H1 (cell line): ENCODE results near the gene FGF14. TPM values are rescaled to one million over a fixed set of nuclear protein-coding genes. Genes with fewer than 3 reads are reported as not detected.

Experiments
- CTCF ChIA-PET: fragments of 300-600 bp; sonication (Branson Sonifier 250); formaldehyde crosslinking; loops from one replicate; lab custom pipeline; 2021; ENCODE audit not compliant: partially characterized antibody; lab: Charles Lee
- POLR2A ChIA-PET: fragments of 300-600 bp; sonication (Branson Sonifier 250); formaldehyde crosslinking; loops from one replicate; lab custom pipeline; 2021; ENCODE audit warnings: inconsistent platforms; ENCODE audit not compliant: partially characterized antibody; lab: Charles Lee
- DNase-seq, 2 experiments: peaks; one replicate each; pipeline versions ENCODE4 v3.0.0 to v3.0.0-alpha.2; 2010 to 2022; ENCODE audit warnings: low spot score in 2 of 2, low read depth in 1 of 2, mixed read lengths in 1 of 2
- FAIRE-seq: peaks from 2 replicates; lab custom pipeline; 2011; peaks lifted over from hg19 to GRCh38; lab: Jason Lieb, UNC
- H2AFZ ChIP-seq: 2 replicates; pipeline ENCODE4 v1.8.1; 2012; ENCODE audit warnings: low read length, inconsistent platforms
- H2AK5ac ChIP-seq: 2 replicates; pipeline ENCODE4 v1.6.1; 2013; ENCODE audit warnings: low read depth, low read length
- H2BK120ac ChIP-seq: replicated peaks from 2 replicates; pipeline ENCODE3; 2013; ENCODE audit warnings: low read depth, low read length, inconsistent platforms
- H2BK12ac ChIP-seq: 2 replicates; pipeline ENCODE4 v1.6.1; 2013; ENCODE audit warnings: low read depth, low read length
- H2BK15ac ChIP-seq: 2 replicates; pipeline ENCODE4 v1.6.1; 2013; ENCODE audit warnings: low read length
- H2BK20ac ChIP-seq: 2 replicates; pipeline ENCODE4 v1.6.1; 2013; ENCODE audit warnings: low read length
- H2BK5ac ChIP-seq: 2 replicates; pipeline ENCODE4 v1.6.1; 2013; ENCODE audit warnings: low read depth, low read length
- H3K14ac ChIP-seq: 2 replicates; pipeline ENCODE4 v1.6.1; 2013; ENCODE audit warnings: inconsistent platforms; ENCODE audit not compliant: insufficient read length
- H3K18ac ChIP-seq: 2 replicates; pipeline ENCODE4 v1.6.1; 2013; ENCODE audit warnings: low read length; ENCODE audit errors: extremely low read depth
- H3K23ac ChIP-seq: 2 replicates; pipeline ENCODE4 v1.6.1; 2013; ENCODE audit warnings: inconsistent platforms; ENCODE audit not compliant: insufficient read length
- H3K23me2 ChIP-seq: 2 replicates; pipeline ENCODE4 v1.6.1; 2013; ENCODE audit warnings: low read depth, low read length
- H3K27ac ChIP-seq: 2 replicates; pipeline ENCODE4 v1.6.1; 2011; ENCODE audit warnings: low read depth, low read length, inconsistent platforms
- H3K27me3 ChIP-seq, 4 experiments: replicated peaks in 1 of 4; 1 replicate in 1 of 4; 2 replicates in 3 of 4; pipeline versions ENCODE4 v1.6.1 to v1.8.1; 2011 to 2013; ENCODE audit warnings: low read length in 3 of 4, mild to moderate bottlenecking in 3 of 4, inconsistent platforms in 2 of 4, mixed read lengths in 2 of 4, moderate library complexity in 1 of 4; ENCODE audit not compliant: control insufficient read depth in 3 of 4, insufficient read depth in 3 of 4; ENCODE audit errors: extremely low read depth in 1 of 4
- H3K36me3 ChIP-seq, 4 experiments: 2 replicates each; pipeline versions ENCODE4 v1.6.1 to v1.8.1; 2011 to 2013; ENCODE audit warnings: mild to moderate bottlenecking in 4 of 4, low read length in 3 of 4, moderate library complexity in 2 of 4, control low read depth in 1 of 4, inconsistent platforms in 1 of 4; ENCODE audit not compliant: insufficient read depth in 4 of 4, control insufficient read depth in 2 of 4
- H3K4ac ChIP-seq: replicated peaks from 2 replicates; pipeline ENCODE3; 2013; ENCODE audit warnings: low read length, low read depth, mixed read lengths, inconsistent platforms; ENCODE audit not compliant: insufficient read length
- H3K4me1 ChIP-seq, 4 experiments: replicated peaks in 1 of 4; 1 replicate in 1 of 4; 2 replicates in 3 of 4; pipeline versions ENCODE4 v1.6.1 to v1.8.1; 2011 to 2013; ENCODE audit warnings: low read length in 3 of 4, inconsistent platforms in 2 of 4, mixed read lengths in 1 of 4; ENCODE audit not compliant: insufficient read depth in 4 of 4, control insufficient read depth in 3 of 4
- H3K4me2 ChIP-seq, 2 experiments: 2 replicates each; pipeline versions ENCODE4 v1.6.1 to v1.8.1; 2011 to 2013; ENCODE audit warnings: low read depth in 2 of 2, low read length in 2 of 2, control low read depth in 1 of 2, inconsistent platforms in 1 of 2, mild to moderate bottlenecking in 1 of 2; ENCODE audit not compliant: insufficient read depth in 1 of 2
- H3K4me3 ChIP-seq, 4 experiments: fragments of 200-600, 300-600 bp in 1 of 4; sonication (generic), shearing (Covaris generic), sonication (Bioruptor Twin) in 1 of 4; 2 replicates each; pipeline versions ENCODE4 v1.5.1 to v1.8.1; 2011 to 2016; ENCODE audit warnings: low read length in 4 of 4, low read depth in 3 of 4, control low read depth in 2 of 4, inconsistent platforms in 2 of 4, mild to moderate bottlenecking in 2 of 4, mixed read lengths in 1 of 4, moderate library complexity in 1 of 4; ENCODE audit not compliant: insufficient read depth in 2 of 4; ENCODE audit errors: extremely low read depth in 1 of 4
- H3K56ac ChIP-seq: replicated peaks from 2 replicates; pipeline ENCODE3; 2013; ENCODE audit warnings: low read depth, mild to moderate bottlenecking, mixed read lengths, low read length, inconsistent platforms; ENCODE audit not compliant: insufficient read length
- H3K79me1 ChIP-seq: 2 replicates; pipeline ENCODE4 v1.6.1; 2013; ENCODE audit warnings: low read depth, low read length, control low read depth
- H3K79me2 ChIP-seq, 2 experiments: 2 replicates each; pipeline versions ENCODE4 v1.6.1 to v1.8.1; 2012 to 2013; ENCODE audit warnings: low read length in 2 of 2, mild to moderate bottlenecking in 2 of 2, inconsistent platforms in 1 of 2; ENCODE audit not compliant: insufficient read depth in 2 of 2, control insufficient read depth in 1 of 2
- H3K9ac ChIP-seq, 4 experiments: replicated peaks in 1 of 4; 1 replicate in 1 of 4; 2 replicates in 3 of 4; pipeline versions ENCODE4 v1.6.1 to v1.8.1; 2011 to 2013; ENCODE audit warnings: low read depth in 3 of 4, low read length in 3 of 4, control low read depth in 2 of 4, mild to moderate bottlenecking in 2 of 4, moderate library complexity in 2 of 4, inconsistent platforms in 1 of 4; ENCODE audit errors: extremely low read depth in 1 of 4
- H3K9me3 ChIP-seq, 2 experiments: 2 replicates each; pipeline versions ENCODE4 v1.6.1 to v1.8.1; 2012 to 2013; ENCODE audit warnings: mild to moderate bottlenecking in 2 of 2, moderate library complexity in 2 of 2, control low read depth in 1 of 2, inconsistent platforms in 1 of 2, low read depth in 1 of 2, low read length in 1 of 2, mixed read lengths in 1 of 2; ENCODE audit not compliant: insufficient read depth in 2 of 2
- H4K20me1 ChIP-seq, 2 experiments: replicated peaks in 1 of 2; 2 replicates each; pipeline versions ENCODE3 to v1.8.1; 2011 to 2013; ENCODE audit warnings: inconsistent platforms in 2 of 2, low read length in 2 of 2, mild to moderate bottlenecking in 1 of 2; ENCODE audit not compliant: insufficient read depth in 2 of 2, control insufficient read depth in 1 of 2
- H4K5ac ChIP-seq: 2 replicates; pipeline ENCODE4 v1.6.1; 2013; ENCODE audit warnings: low read length, low read depth, mixed read lengths, inconsistent platforms; ENCODE audit not compliant: insufficient read length
- H4K8ac ChIP-seq: 2 replicates; pipeline ENCODE4 v1.8.0; 2013; ENCODE audit warnings: mild to moderate bottlenecking, moderate library complexity, low read length, inconsistent platforms; ENCODE audit not compliant: insufficient read depth; ENCODE audit errors: extremely low read depth
- H4K91ac ChIP-seq: replicated peaks from 2 replicates; pipeline ENCODE3; 2013; ENCODE audit warnings: low read length, mixed read lengths, inconsistent platforms; ENCODE audit not compliant: insufficient read length
- CBX8 ChIP-seq: fragments of 300-800, 300-1000 bp; sonication (generic); IDR thresholded peaks from 2 replicates; pipeline ENCODE4 v1.7.1; 2016; ENCODE audit warnings: low read depth, low read length, borderline replicate concordance
- RBBP5 ChIP-seq: IDR thresholded peaks from 2 replicates; pipeline ENCODE4 v1.7.1; 2012; ENCODE audit warnings: low read depth, mild to moderate bottlenecking, inconsistent platforms, low read length, moderate library complexity, borderline replicate concordance
- WGBS, 2 experiments: shearing (Covaris generic) in 1 of 2; methylation state at CpG; one replicate each; pipeline versions ENCODE4 v1.1.6 to v1.1.7; 2013 to 2015; ENCODE audit warnings: low lambda C conversion rate in 2 of 2, mixed read lengths in 2 of 2, inconsistent platforms in 1 of 2, low coverage in 1 of 2, missing lambda C conversion rate in 1 of 2; ENCODE audit not compliant: insufficient replicate concordance in 2 of 2, insufficient coverage in 1 of 2, insufficient read length in 1 of 2; ENCODE audit errors: extremely low coverage in 1 of 2, missing lambda C conversion rate in 1 of 2; 5-methylcytosine and 5-hydroxymethylcytosine counted together
- polyA plus RNA-seq, 7 experiments: library from polyadenylated mRNA; depleted of rRNA in 3 of 7; stranded (reverse) in 5 of 7; unstranded in 2 of 7; fragments of >200 nt in 5 of 7; fragments of 200-250 nt in 2 of 7; gene quantifications; 1 replicate in 5 of 7; 2 replicates in 1 of 7; 4 replicates in 1 of 7; pipeline versions ENCODE4 v1.2.1 to v1.2.3, GENCODE V29; 2011 to 2013; ENCODE audit warnings: missing spikeins in 2 of 7, mixed read lengths in 2 of 7
- total RNA-seq: library from RNA; stranded (reverse); fragmentation: NEBNext Ultra II Directional; extraction: Animal tissue kit (Norgen Biotek cat#: 25700); gene quantifications from 2 replicates; pipeline ENCODE4 v1.2.1, GENCODE V29; 2021

The FGF14 gene
- total and polyA plus RNA-seq, 2 of the 8 experiments (the other 6 are each of a cell fraction or from before 2014, with no cell fraction given): 0.05 to 0.58 TPM

GRCh38 chr13:102361113-102361512 is 40.7 kb downstream of the FGF14 start:
- Histone ChIP-seq H3K9me3 (no peaks in the 10 kb centered on the region), H3K36me3 (no peaks in the 10 kb centered on the region), H3K23ac (no peak overlapping the region), H3K9ac (no peak overlapping the region), H4K8ac (no peak overlapping the region), H3K14ac (no peak overlapping the region), H3K27me3 (no peaks in the 10 kb centered on the region), H2BK5ac (no peak overlapping the region), H4K91ac (no peak overlapping the region), H2AK5ac (no peak overlapping the region), H3K27ac (no peak overlapping the region), H2AFZ (no peak overlapping the region), H3K4me3 (no peak overlapping the region), H3K23me2 (no peaks in the 10 kb centered on the region), H2BK120ac (no peak overlapping the region), H3K79me2 (no peaks in the 10 kb centered on the region), H3K18ac (no peak overlapping the region), H4K5ac (no peak overlapping the region), H2BK12ac (no peak overlapping the region), H4K20me1 (no peaks in the 10 kb centered on the region), H3K4ac (no peak overlapping the region), H3K4me2 (no peak overlapping the region), H3K56ac (no peak overlapping the region), H2BK20ac (no peak overlapping the region), H3K79me1 (no peaks in the 10 kb centered on the region), H3K4me1 (no peaks in the 10 kb centered on the region), H2BK15ac (no peak overlapping the region)
- ChIA-PET POLR2A (no interaction called here), CTCF (no interaction called here)
- FAIRE-seq (no peak), DNase-seq (no peak)
- TF ChIP-seq CBX8 (no peak), RBBP5 (no peak)
- 95% methylated on average over 2 of the region's 2 CpGs; no CpG with 5 or more reads in 1 of the 2 experiments for WGBS, 2 experiments
